H1 (cell line): ENCODE measurements around the gene CDK4. TPM values are rescaled to one million over a fixed set of nuclear protein-coding genes. Genes with fewer than 3 reads are reported as not detected.

ENCODE experiments used
- ASH2L ChIP-seq: fragments of 200-600, 300-600 bp; sonication (generic); IDR thresholded peaks from one replicate; pipeline ENCODE4 v1.7.1; 2017; ENCODE audit warnings: low read length
- CEBPB ChIP-seq: IDR thresholded peaks from 2 replicates; pipeline ENCODE4 v1.6.1; 2012; ENCODE audit warnings: low read depth, low read length
- EGR1 ChIP-seq: IDR thresholded peaks from 2 replicates; pipeline ENCODE4 v1.6.1; 2011; ENCODE audit warnings: low read depth, low read length, borderline replicate concordance
- EP300 ChIP-seq, 2 experiments: IDR thresholded peaks; 1 replicate in 1 of 2; 2 replicates in 1 of 2; pipeline ENCODE4 v1.6.1; 2011 to 2012; ENCODE audit warnings: low read depth in 2 of 2, low read length in 2 of 2, mild to moderate bottlenecking in 2 of 2, borderline replicate concordance in 1 of 2, inconsistent platforms in 1 of 2, moderate library complexity in 1 of 2
- FOSL1 ChIP-seq: IDR thresholded peaks from 2 replicates; pipeline ENCODE4 v1.6.1; 2011; ENCODE audit warnings: mild to moderate bottlenecking, low read depth, low read length, moderate library complexity; ENCODE audit not compliant: insufficient read depth
- GABPA ChIP-seq: IDR thresholded peaks from 2 replicates; pipeline ENCODE4 v1.6.1; 2011; ENCODE audit warnings: mild to moderate bottlenecking, low read length, moderate library complexity, borderline replicate concordance; ENCODE audit not compliant: insufficient read depth
- GTF2F1 ChIP-seq: IDR thresholded peaks from 2 replicates; pipeline ENCODE4 v1.6.1; 2012; ENCODE audit warnings: low read depth, low read length, improper control_type of control experiment, borderline replicate concordance
- JUND ChIP-seq: IDR thresholded peaks from 2 replicates; pipeline ENCODE4 v1.6.1; 2011; ENCODE audit warnings: mild to moderate bottlenecking, improper control_type of control experiment, low read length
- KDM4A ChIP-seq: IDR thresholded peaks from one replicate; pipeline ENCODE4 v1.7.1; 2012; ENCODE audit warnings: low read depth, mild to moderate bottlenecking, moderate library complexity, low read length, inconsistent platforms; ENCODE audit not compliant: severe bottlenecking
- KDM5A ChIP-seq: fragments of 200-600 bp; IDR thresholded peaks from 2 replicates; pipeline ENCODE4 v1.7.1; 2012; ENCODE audit warnings: mild to moderate bottlenecking, low read length, inconsistent platforms, mixed read lengths
- NANOG ChIP-seq: IDR thresholded peaks from 2 replicates; pipeline ENCODE4 v1.6.1; 2011; ENCODE audit warnings: low read length, low read depth, mild to moderate bottlenecking, inconsistent platforms; ENCODE audit not compliant: insufficient read depth, poor library complexity, severe bottlenecking
- NRF1 ChIP-seq: IDR thresholded peaks from 2 replicates; pipeline ENCODE4 v1.6.1; 2011; ENCODE audit warnings: mild to moderate bottlenecking, low read depth, low read length, improper control_type of control experiment
- RAD21 ChIP-seq, 2 experiments: IDR thresholded peaks in 1 of 2; conservative IDR thresholded peaks in 1 of 2; 2 replicates each; pipeline ENCODE4 v1.6.1; 2011; ENCODE audit warnings: low read depth in 2 of 2, low read length in 2 of 2, improper control_type of control experiment in 1 of 2, inconsistent platforms in 1 of 2, mild to moderate bottlenecking in 1 of 2, moderate library complexity in 1 of 2
- RNF2 ChIP-seq: fragments of 200-900, 300-1000 bp; sonication (generic); IDR thresholded peaks from 2 replicates; pipeline ENCODE4 v1.7.1; 2016; ENCODE audit warnings: borderline replicate concordance, low read depth, mild to moderate bottlenecking, antibody characterized with exemption, low read length; ENCODE audit not compliant: poor library complexity, severe bottlenecking; ENCODE audit errors: missing control alignments
- SAP30 ChIP-seq: fragments of 300-600 bp; sonication (generic); IDR thresholded peaks from 2 replicates; pipeline ENCODE4 v1.7.1; 2012; ENCODE audit warnings: low read length, moderate library complexity, mild to moderate bottlenecking, inconsistent platforms; ENCODE audit not compliant: insufficient read depth, insufficient replicate concordance
- SIN3A ChIP-seq, 2 experiments: IDR thresholded peaks in 1 of 2; conservative IDR thresholded peaks in 1 of 2; 2 replicates each; pipeline ENCODE4 v1.6.1; 2011 to 2012; ENCODE audit warnings: low read length in 2 of 2, improper control_type of control experiment in 1 of 2, low read depth in 1 of 2, mild to moderate bottlenecking in 1 of 2
- SP4 ChIP-seq: IDR thresholded peaks from 2 replicates; pipeline ENCODE4 v1.6.1; 2012; ENCODE audit warnings: low read length, inconsistent platforms
- SRF ChIP-seq: IDR thresholded peaks from 2 replicates; pipeline ENCODE4 v1.6.1; 2011; ENCODE audit warnings: mild to moderate bottlenecking, low read depth, low read length, moderate library complexity
- TBP ChIP-seq: IDR thresholded peaks from 2 replicates; pipeline ENCODE4 v1.6.1; 2011; ENCODE audit warnings: low read depth, low read length, improper control_type of control experiment
- TCF12 ChIP-seq: IDR thresholded peaks from 2 replicates; pipeline ENCODE4 v1.6.1; 2011; ENCODE audit warnings: low read depth, mild to moderate bottlenecking, low read length
- polyA plus RNA-seq, 7 experiments: library from polyadenylated mRNA; depleted of rRNA in 3 of 7; stranded (reverse) in 5 of 7; unstranded in 2 of 7; fragments of >200 nt in 5 of 7; fragments of 200-250 nt in 2 of 7; gene quantifications; 1 replicate in 5 of 7; 2 replicates in 1 of 7; 4 replicates in 1 of 7; pipeline versions ENCODE4 v1.2.1 to v1.2.3, GENCODE V29; 2011 to 2013; ENCODE audit warnings: missing spikeins in 2 of 7, mixed read lengths in 2 of 7
- total RNA-seq: library from RNA; stranded (reverse); fragmentation: NEBNext Ultra II Directional; extraction: Animal tissue kit (Norgen Biotek cat#: 25700); gene quantifications from 2 replicates; pipeline ENCODE4 v1.2.1, GENCODE V29; 2021
- TF ChIP-seq, protein P1 (sequence below): IDR thresholded peaks from 2 replicates; pipeline ENCODE4 v1.6.1; 2012; ENCODE audit warnings: inconsistent platforms

Gene CDK4
- total and polyA plus RNA-seq, 2 of the 8 experiments (the other 6 are each of a cell fraction or from before 2014, with no cell fraction given) = 174 to 368 TPM

DNA sequence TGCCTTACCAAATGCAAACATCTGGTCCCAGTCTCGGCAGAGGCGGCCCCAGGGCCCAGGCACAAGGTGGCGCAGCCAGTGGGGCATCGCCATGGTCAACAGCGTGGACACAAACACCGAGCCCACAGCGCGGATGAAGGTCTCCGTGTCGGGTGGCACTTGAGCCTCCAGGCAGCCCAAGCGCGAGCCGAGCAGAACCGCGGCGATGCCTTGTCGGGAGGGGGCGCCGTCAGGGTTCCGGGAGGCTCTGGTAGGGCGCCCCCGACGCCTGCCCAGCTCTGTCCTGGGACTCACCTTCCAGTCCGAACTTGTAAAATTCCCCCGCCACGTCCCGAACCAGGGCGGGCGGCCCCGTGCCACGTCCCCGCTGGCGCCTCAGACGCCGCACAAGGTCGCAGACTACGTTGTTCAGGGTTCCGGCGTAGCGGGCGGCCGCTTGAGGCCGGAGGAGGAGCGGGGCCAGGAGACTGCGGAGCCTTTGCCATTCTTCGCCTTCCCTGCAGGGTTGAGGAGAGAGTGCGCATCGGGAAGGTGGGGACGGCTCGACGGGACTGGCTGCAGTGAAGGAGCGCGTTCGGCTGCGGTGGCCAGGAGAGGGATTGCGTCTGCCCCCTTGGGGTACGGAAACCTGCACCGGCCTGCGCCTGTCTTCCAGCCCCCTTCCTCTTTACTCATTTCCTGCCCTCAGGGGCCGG lies 13.0 kb upstream of the CDK4 start (continued):
- TF ChIP-seq RAD21 (IDR thresholded peaks at IDR 0.05 in 1 of 2, conservative IDR thresholded peaks at IDR 0.05 in 1 of 2; ENCODE audit: low read depth in 2 of 2, low read length in 2 of 2) (peak; percentile 1 to 18; a peak in 2 of 4 replicates), RNF2 (peak; percentile 52), ASH2L (peak; percentile 84), SP4 (no peak), FOSL1 (no peak), CEBPB (no peak), JUND (no peak), SRF (no peak), TCF12 (no peak), SIN3A (conservative IDR thresholded peaks at IDR 0.05 in 1 of 2, IDR thresholded peaks at IDR 0.05 in 1 of 2; ENCODE audit: low read depth in 1 of 2, low read length in 2 of 2) (peak in 1 of 2 experiments; percentile 63; a peak in 2 of 4 replicates), KDM5A (no peak), EP300 (IDR thresholded peaks at IDR 0.05; ENCODE audit: borderline replicate concordance in 1 of 2, low read depth in 2 of 2, low read length in 2 of 2) (no peak), KDM4A (peak; percentile 93), NANOG (no peak), GABPA (peak; percentile 47; the same call in 1 of the 2 replicates), TBP (0 out of 2 replicates have a peak, but pooled peaks have one; percentile 37), GTF2F1 (0 out of 2 replicates have a peak, but pooled peaks have one; percentile 11), EGR1 (no peak), SAP30 (no peak), NRF1 (no peak)
- TF ChIP-seq, protein P1, sequence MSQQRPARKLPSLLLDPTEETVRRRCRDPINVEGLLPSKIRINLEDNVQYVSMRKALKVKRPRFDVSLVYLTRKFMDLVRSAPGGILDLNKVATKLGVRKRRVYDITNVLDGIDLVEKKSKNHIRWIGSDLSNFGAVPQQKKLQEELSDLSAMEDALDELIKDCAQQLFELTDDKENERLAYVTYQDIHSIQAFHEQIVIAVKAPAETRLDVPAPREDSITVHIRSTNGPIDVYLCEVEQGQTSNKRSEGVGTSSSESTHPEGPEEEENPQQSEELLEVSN = no peak; the same call in 1 of the 2 replicates
